NCI-H226 (cell line): ENCODE measurements around the gene TSSK3.
"Not testable (repeated sequence)": the region's sequence is repeated elsewhere in the genome, so short reads cannot be mapped to it uniquely, and the experiment has no call there.

Experiments
- DNase-seq: peaks from one replicate; pipeline ENCODE4 v3.0.0-alpha.2; 2015

The TSSK3 gene

DNA sequence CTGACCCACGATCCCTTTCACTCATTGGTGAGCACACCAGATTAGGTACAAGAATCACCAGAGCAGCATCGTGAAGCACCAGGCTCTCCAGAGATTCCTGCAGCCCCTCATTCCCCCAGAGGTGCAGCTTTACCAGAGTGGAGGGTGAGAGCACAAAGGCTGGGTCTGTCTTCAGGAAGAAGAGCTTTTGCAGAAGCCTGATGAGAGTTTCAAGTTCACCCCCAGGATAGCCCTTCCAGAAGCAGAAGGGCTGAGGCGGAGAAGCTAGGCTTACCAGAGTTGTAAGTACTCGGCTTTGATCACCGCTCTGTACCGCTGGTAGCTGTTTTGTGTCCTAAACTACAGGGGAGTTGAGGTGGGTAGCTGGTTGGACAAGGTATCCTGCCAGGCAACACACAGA is 3.1 kb downstream of the TSSK3 start:
- no peak for DNase-seq

DNA sequence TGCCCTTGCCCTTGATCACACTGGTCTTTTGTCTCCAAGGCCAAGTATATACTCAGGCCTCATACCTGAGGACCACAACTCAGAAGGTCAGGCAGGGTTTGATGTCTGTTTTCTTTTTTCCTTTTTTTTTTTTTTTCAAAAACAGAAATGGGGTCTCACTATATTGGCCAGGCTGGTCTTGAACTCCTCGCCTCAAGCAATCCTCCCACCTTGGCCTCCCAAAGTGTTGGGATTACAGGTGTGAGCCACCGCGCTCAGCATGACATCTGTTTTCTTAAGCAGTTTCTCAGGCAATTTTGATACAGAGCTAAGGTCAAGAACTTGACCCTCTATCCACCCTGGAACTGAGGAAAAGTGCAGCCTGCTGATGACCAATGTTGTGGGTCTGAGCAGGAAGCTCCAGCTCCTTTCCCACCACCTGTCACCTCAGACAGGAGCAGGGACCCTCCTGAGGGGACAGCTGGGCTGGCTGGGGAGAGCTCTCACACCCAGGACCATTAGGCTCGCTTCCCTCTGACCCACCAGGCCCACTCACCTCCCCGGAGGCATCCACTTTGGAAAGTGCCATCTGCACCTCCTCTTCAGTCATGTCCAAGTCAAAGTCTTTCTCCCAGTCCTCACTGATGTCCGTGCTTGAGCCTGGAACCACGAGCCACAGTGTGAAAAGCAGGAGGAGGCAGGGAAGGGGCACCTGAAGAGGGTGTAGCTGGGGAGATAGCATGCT is 5.7 kb downstream of the TSSK3 start:
- no peak for DNase-seq

DNA sequence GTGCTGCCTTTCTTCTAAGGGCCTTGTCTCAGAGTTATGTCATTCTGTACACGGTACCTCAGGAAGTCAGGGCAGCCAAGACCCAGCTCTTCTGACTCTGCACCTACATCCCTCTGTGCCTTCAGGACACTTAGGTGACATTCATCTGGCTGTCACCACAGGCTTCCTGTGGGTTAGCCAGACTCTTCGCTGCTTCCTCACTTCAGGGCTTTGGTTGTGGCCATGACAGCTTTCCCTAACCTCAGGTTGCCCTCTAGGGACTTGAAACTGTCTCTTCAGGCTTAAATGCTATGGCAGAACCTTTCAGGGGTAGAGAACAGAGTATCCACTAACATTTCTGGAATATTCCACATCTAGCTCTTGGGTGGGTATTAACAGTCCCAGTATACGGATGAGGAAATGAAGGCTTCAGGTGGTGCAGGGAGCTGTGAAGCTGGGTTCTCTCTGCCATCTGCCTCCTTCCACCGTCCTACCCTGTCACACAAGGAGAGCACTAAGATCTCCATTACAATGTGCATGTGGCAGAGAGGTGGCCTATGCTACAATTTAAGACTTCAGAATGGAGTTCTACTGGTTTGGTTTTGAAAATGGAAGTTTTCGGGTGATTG is 9.9 kb downstream of the TSSK3 start:
- no peak for DNase-seq

DNA sequence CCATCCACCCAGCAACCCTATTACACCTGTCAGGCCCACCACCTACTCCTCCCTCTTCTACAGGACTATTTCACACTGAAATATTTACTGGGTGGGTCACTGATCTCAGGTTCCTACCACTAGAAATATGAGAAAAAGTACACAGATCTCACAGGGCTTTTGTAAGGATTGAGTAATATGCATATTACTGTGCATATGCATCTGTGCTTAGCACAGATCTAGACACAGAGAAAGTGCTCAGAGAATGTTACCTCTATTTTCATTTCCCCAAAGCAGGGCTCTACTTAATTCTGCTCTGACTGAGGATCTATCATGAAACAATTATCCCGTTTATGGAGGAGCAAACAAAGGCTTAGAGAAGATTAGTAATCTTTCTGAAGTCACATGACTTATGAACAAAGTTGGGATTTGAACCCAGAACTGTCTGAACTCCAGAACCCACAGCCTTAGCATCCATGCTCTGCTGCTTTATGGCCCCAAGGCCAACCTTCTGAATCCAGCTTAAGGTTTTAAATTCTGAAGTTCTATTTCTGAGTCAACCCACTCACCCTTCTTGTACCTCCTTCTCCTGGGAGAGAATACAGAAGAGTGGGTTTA is 11.8 kb downstream of the TSSK3 start:
- no peak for DNase-seq

DNA sequence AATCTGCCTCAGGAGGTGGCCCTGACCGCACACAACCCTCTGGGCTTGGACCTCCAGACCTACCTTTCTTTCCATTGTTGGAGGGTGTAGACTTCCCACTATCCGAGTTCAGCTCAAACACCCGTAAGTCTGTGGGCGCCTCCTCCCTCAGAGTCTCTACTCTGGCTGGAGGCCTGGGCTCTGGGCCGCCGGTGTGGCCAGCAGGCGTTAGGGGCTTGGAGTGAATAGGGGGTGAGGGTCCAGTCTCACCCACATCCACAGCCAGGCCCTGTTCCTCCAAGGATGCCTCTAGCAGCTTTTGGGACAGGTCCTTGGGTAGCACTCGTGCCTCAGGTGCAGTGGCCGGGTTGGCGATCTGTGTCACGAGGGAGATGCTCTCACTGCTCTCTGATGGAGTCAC is 13.9 kb downstream of the TSSK3 start:
- no peak for DNase-seq

DNA sequence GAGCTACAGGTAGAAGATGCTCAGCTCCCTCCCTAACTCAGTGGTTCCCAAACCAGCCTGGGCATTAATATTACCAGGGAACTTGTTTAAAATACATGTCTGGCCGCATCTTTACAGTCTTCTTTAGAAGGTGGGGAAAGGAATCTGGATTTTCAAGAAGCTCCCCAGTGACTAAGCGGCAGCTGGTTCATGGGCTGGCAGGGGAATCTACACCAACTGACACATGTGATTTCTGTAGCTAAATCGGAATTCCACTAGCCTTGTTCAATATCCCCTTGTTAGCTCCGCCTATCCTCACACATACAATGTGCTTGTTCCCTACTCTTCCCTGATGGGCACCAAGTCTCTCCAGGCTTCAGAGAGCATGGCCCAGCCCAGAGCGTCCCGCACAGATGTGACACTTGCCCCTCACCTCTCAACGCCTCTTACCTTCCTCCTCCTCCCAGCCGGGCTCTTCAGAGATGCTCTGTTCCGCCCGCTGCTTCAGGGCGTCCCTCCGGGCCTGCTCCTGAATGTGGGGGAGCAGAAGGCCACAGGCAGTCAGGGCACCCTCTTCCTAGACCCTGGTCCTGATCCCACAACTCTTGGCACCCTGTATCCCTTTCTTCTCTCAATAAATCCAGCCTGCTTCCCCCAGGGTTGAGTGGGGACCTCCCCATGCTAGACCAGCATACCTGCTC is 15.3 kb downstream of the TSSK3 start:
- DNase-seq: no peak

DNA sequence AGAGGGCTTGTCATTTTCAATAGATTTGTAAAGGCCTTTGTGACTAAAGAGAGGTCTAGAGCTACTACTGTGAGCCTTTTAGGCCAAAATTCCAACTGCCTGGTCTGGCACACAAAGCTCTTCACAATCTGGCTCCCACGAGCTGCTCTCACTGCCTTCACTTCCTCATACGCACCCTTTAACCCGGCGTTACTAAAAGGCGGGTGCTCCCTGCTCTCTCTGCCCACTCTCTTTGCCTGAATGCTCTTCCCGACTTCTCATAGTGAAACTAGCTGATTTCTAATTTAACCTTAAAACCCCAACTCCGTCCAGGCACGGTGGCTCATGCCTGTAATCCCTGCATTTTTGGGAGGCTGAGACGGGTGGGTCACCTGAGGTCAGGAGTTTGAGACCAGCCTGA is 17.7 kb downstream of the TSSK3 start:
- no peak for DNase-seq

DNA sequence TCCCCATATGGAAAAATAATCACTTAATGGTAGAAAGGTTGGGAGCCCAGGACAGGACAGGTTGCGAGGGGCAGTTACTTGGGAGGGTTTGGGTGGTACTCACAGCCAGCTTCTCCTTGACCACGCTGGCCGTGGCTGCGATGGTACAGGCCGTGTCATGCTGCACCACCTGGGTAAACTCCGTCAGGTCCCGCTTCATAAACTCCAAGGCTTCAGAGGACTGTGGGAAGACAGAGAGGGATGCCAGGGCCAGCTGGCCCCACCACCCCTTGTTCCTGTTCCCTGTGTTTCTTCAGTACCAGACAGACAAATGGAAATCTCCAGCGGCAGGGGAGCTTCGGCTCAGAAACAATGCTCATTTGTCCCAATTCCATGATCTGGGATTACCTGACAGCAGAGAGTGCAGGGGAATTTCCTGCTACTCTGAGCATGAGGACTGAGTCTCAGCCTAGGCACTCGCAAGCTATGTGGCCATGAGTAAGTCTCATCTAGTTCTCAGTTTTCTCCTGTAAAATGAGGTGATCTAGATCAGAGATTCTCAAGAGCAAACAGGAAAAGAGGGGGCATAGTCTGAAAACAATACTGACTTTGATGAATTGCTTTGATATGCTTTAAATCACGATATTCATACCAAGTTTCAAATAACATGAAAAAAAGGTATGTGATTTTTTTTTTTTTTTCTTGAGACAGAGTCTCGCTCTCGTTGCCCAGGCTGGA is 24.5 kb downstream of the TSSK3 start:
- DNase-seq: no peak

DNA sequence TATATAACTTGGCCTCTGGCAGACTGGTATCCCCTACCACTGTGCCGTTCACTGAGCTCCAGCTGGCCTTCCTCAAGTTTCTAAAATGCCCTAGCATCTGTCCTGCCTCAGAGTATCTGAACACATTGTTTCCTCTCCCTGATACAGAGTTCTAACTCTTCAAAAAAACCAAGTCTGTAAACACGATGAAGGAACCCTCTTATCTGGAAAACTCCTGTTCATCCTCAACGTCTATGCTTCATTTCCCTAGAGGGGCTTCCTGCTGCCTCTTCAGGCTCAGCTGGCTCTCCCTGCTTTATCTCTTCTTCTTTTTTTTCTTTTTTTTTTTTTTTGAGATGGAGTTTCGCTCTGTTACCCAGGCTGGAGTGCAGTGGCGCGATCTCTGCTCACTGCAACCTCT is 26.3 kb downstream of the TSSK3 start:
- DNase-seq: no peak

DNA sequence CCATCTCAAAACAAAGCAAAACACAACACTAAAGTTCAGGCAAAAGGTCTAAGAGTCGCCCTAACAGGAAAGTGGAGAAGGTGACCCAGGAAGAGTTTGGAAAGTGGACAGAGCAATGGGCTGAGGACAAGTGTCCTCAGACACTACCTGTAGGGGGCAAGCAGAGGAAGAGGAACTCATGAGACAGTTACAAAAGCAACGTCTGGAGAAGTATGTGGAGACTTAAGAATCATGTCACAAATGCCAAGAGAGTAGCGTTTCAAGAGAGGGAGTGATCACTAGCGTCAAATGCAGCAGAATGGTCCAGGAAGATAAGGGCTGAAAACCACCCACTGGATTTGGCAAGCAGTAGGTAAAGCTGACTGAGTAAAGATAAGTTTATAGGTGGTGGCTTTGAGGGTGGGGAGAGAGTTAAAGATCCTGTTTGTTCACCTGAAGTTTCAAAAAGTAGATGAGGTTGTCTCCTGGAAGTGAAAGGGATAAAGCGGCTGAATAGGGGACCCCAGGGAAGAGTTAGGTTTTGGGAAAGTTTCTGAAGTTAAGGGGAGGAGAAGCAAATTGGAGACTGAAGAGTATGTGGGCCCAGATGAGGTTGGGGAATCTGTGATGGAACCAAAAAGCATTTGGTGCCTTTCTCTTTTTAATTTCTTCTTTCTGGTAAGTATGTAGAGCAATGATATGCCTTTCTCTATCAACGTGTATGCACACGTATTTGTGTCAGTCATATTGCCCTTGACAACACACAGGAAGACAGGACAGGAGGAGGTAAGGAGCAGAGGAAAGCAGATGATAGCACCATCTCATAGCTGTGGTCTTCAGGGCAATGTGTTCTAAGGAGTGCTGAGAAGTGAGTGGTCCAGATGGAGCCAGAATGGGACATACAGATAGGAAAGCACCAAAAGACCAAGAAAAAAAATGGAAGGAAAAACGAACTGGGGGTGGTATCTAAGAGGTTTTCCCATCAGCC is 28.8 kb downstream of the TSSK3 start:
- no peak for DNase-seq

DNA sequence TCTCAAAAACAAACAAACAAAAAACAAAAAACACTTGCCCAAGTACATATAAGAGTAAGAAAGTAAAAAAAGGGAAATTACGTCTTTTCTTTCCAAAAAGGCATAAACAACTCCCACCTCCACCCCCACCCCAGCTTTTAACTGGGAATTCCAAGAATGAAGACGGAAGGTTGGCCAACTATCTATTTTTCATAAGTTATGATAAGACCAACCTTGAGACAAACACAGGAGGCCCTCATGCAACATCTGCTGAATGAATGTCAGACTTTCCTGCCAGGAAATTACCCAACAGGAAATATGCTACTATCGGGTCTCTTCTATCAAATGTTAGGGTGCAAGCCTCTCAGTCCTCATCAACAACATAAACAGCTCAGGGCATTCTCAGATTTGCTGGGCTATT is 30.0 kb downstream of the TSSK3 start:
- DNase-seq: peak; percentile 11

DNA sequence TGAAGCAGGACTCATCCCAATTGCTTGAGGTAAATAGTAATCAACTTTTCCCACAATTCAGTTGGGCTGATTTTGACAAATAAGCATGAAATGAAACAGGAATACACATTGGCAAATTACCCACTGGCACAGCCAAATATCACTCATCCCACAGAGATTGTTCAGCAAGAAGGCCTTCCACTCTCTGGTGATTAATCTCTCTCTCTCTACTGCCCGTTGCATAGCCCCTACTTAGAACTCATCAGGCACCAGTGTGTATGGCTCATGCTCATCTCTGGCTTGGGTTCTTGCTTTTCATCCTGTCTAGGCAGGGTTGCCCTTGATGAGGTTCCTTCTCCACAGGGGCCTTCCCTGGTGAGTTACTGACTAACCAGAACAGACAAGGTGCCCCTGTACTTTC is 30.8 kb downstream of the TSSK3 start:
- DNase-seq: no peak

DNA sequence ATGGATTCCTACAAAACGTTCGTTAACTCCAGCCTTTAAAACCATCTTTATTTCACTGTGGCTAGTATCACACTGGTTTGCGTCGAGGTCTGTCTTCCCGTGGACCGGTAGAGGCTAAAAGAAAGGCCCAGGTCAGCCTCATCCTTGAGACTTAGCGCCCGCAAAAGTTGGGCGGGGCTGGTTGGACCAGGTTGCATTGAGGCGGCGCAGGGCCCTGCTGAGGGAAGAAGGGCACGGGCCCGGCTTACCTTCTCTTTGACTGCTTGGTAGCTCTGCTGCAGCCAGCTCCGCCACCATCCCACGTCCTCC is 31.4 kb downstream of the TSSK3 start:
- peak; percentile 20 for DNase-seq

DNA sequence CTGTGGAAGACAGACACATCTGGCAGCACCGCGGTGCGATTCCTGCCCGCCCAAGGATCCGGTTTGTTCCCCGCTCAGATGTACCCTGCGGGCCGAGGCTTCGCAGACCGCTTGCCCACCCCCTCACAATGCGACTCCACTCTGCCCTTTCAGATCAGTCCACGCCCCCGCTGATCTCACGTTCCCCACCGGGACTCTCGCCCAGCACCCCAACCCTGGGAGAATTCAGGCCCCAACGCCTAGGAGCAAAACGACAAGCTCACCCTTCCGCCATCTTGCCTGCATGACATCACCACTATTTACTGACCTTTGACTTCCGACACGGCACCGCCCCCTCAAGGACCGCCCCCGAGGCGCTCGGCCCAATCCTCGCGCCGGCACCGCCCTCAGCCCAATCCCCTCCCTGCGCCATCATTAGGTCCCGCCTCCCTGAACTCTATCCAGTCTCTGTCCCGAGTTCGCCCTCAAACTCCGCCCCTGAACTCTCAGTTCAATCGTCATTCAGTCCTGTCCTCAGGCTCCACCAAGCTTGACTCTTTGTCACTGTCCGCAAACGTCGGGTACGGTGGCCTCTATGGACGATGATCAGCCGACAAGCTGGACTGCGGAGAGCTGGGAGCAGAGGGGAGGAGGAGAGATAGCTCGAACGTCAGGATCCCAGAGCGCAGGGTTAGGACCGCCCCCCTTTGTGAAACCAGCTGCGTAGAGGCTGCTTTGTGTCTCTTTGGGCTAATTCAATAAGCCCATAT is 32.0 kb downstream of the TSSK3 start, which contains the start of gene BSDC1:
BSDC1 (minus strand) TSS at position 301 of the 749 bp plus-strand sequence; CDS start at position 274, 27 bp downstream.
- peak; percentile 91 for DNase-seq

DNA sequence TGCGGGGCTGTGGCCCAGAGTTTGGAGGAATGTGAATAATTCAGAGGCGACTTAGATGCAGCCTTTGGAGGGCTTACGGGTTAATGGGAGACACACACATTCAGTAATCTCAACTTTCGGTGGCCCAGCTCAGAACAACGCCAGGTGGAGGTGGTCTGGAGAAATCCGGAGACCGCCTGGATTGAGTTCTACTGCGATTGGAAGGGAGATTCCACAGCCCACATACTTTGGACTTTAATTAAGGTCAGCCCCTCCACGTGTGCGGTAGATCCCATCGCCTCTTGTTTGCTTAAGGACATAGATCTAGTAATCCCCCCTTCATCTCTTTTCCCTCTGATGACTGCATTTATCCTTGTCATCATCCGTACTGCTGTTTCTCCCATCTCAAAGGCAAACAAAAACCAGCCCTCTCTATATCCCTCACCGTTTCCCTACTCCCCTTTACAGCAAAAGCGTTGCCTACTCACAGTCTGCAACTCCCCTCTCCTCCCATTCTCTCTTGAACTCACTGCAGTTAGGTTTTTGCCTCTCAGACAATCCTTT is 32.6 kb downstream of the TSSK3 start:
- no peak for DNase-seq

DNA sequence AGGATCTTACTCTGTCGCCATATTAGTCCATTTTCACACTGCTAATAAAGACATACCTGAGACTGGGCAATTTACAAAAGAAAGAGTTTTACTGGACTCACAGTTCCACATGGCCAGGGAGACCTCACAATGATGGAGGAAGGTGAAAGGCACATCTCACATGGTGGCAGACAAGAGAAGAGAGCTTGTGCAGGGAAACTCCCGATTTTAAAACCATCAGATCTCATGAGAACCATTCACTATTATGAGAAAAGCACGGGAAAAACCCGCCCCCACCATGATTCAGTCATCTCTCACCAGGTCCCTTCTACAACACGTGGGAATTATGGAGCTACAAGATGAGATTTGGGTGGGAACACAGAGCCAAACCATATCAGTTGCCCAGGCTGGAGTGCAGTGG is 34.2 kb downstream of the TSSK3 start:
- DNase-seq: not testable (repeated sequence)

DNA sequence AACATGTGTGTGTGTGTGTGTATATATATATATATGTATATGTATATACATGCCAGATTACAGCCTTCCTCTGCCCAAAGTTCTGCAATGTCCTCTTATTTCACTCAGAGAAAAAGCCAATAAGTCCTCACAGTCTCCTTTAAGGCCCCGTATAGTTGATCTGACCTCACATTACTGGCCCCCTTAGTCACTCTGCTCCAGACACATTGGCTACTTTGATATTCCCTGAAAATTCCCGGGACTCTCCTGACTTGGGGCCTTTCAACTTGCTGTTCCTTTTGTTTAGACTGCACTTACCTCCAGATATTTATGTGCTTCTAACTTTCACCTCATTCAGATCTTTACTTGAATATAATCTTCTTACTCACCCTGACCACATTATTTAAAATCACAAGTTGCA is 36.1 kb downstream of the TSSK3 start:
- peak; percentile 26 for DNase-seq

DNA sequence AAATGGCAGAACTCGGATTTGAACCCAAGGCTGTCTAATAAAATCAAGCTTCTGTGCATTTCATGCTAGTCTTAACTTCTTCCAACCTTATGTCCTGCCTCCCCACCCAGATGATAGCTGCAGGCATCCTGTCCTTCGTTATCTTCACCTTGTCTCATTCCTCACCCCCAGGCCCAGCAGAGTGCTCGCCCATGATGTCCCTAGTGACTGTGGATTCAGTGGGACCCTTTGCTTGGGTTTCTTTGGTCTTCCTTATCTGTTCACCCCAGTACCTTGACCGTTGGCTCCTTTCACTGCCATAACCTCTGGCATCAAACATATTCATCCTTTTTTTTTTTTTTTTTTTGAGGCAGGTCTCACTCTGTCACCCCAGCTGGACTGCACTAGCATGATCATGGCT is 37.5 kb downstream of the TSSK3 start:
- DNase-seq: no peak

DNA sequence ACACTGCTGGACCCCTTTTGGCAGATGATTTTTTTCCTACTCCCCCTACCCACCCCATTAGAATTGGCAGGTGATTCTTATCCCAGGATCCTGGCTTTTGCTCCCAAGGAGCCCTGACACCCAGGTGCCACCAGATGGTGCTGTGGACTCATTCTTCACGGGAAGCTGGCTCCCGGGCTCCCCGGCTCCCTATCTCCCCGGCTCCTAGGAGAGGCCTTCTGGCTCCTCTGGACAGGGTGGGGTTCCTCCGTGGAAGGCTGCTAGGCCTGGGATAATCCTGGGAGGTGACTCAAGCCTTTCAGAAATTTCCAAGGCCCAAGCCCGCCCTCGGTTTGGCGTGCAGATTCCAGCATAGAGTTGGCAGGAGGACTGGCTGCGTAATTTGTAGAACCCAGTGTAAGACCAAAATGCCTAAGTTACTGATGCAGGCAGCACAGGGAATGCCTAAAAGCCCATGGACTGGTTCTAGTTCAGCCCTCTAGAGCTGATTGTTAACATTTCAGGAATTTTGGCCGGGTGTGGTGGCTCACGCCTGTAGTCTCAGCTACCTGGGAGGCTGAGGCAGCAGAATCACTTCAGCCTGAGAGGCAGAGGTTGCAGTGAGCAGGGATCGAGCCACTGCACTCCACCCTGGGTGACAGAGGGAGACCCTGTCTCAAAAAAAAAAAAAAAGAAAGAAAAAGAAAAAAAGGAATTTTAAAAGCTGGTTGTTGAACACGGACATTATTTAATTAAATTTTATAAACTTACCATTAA is 38.7 kb downstream of the TSSK3 start:
- peak; percentile 96 for DNase-seq

DNA sequence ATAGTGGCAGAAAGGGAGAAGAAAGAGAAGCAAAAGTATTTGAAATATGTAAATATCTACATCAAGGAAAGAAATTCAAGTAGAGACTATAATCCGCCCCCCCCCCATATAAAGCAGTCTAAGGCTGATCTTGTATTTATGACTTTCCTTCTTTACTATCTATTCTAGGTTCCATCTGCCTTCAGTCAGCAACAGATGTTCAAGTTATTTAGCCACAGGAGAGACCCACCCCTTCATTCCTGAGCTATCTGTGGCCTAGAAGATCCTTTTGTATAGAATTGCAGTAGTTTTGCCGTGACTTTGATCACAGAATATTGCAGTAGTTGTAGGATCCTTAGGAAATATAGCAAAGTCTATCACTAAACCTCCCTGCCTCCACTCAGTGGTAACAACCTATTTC is 42.6 kb downstream of the TSSK3 start:
- DNase-seq: no peak
